NCI-H2196 (cell line): ENCODE results near the gene TENM3.

Source experiments
- DNase-seq: peaks from one replicate; lab custom pipeline; 2025; ENCODE audit not compliant: unreplicated experiment; lab: John Stamatoyannopoulos, UW

TENM3 gene

GRCh38 chr4:182252220-182252619, 9.0 kb downstream of the TENM3 start:
- DNase-seq, result no peak

GRCh38 chr4:182254026-182254780, 11.0 kb downstream of the TENM3 start:
- no peak for DNase-seq

- no peak for DNase-seq
Measured at GRCh38 chr4:182255441-182256190, 12.4 kb downstream of the TENM3 start.

- no peak for DNase-seq
Measured at GRCh38 chr4:182257016-182257415, 13.8 kb downstream of the TENM3 start.

GRCh38 chr4:182257503-182257902, 14.3 kb downstream of the TENM3 start:
- DNase-seq, result no peak

GRCh38 chr4:182258441-182259000, 15.3 kb downstream of the TENM3 start:
- no peak for DNase-seq

GRCh38 chr4:182261651-182262223, 18.5 kb downstream of the TENM3 start:
- DNase-seq, result no peak

- no peak for DNase-seq
Measured at GRCh38 chr4:182263562-182263961, 20.4 kb downstream of the TENM3 start.

GRCh38 chr4:182264139-182264752, 21.0 kb downstream of the TENM3 start:
- DNase-seq, result no peak

GRCh38 chr4:182265881-182266280, 22.7 kb downstream of the TENM3 start:
- DNase-seq, result no peak

- no peak for DNase-seq
Measured at GRCh38 chr4:182267048-182267447, 23.8 kb downstream of the TENM3 start.

- no peak for DNase-seq
Measured at GRCh38 chr4:182268966-182269365, 25.8 kb downstream of the TENM3 start.

- no peak for DNase-seq
Measured at GRCh38 chr4:182271731-182272130, 28.5 kb downstream of the TENM3 start.

GRCh38 chr4:182272151-182272550, 28.9 kb downstream of the TENM3 start:
- no peak for DNase-seq

GRCh38 chr4:182273191-182273935, 30.2 kb downstream of the TENM3 start:
- DNase-seq, result no peak

- DNase-seq, result peak; percentile 35
Measured at GRCh38 chr4:182276210-182277109, 33.3 kb downstream of the TENM3 start.

GRCh38 chr4:182277377-182277776, 34.2 kb downstream of the TENM3 start:
- DNase-seq, result no peak

- DNase-seq, result no peak
Measured at GRCh38 chr4:182278729-182279128, 35.5 kb downstream of the TENM3 start.

- no peak for DNase-seq
Measured at GRCh38 chr4:182280436-182281111, 37.4 kb downstream of the TENM3 start.
